ENCODE measurements around the gene FN3K. TPM values are rescaled to one million over a fixed set of nuclear protein-coding genes. Genes with fewer than 3 reads are reported as not detected.

FN3K gene
- total and polyA plus RNA-seq, 2 of the 13 experiments (the other 11 are each of a cell fraction or from before 2014, with no cell fraction given), result 3.5 to 12.2 TPM

- TF ChIP-seq THAP9 (CRISPR knock-in tag; IDR thresholded peaks at IDR 0.05; ENCODE audit: borderline replicate concordance), result no peak
- TF ChIP-seq POGZ (CRISPR knock-in tag; IDR thresholded peaks at IDR 0.05), result 0 out of 2 replicates have a peak, but pooled peaks have one; percentile 40
- peak; percentile 84 for TF ChIP-seq BHLHE40 (IDR thresholded peaks at IDR 0.05; ENCODE audit: low read length)
- peak; percentile 23; the same call in 1 of the 2 replicates for TF ChIP-seq YEATS2 (CRISPR knock-in tag; IDR thresholded peaks at IDR 0.05; ENCODE audit: borderline replicate concordance)
- no peak for TF ChIP-seq DNMT3B (CRISPR knock-in tag; conservative IDR thresholded peaks at IDR 0.05)
- TF ChIP-seq MLX (CRISPR knock-in tag; IDR thresholded peaks at IDR 0.05), result peak; percentile 69; the same call in 1 of the 2 replicates
- peak; percentile 52; the same call in 1 of the 2 replicates for TF ChIP-seq SNAPC2 (CRISPR knock-in tag; IDR thresholded peaks at IDR 0.05)
- peak; percentile 85 for TF ChIP-seq ZFX (CRISPR knock-in tag; IDR thresholded peaks at IDR 0.05; ENCODE audit: low read depth)
- TF ChIP-seq, protein P1, sequence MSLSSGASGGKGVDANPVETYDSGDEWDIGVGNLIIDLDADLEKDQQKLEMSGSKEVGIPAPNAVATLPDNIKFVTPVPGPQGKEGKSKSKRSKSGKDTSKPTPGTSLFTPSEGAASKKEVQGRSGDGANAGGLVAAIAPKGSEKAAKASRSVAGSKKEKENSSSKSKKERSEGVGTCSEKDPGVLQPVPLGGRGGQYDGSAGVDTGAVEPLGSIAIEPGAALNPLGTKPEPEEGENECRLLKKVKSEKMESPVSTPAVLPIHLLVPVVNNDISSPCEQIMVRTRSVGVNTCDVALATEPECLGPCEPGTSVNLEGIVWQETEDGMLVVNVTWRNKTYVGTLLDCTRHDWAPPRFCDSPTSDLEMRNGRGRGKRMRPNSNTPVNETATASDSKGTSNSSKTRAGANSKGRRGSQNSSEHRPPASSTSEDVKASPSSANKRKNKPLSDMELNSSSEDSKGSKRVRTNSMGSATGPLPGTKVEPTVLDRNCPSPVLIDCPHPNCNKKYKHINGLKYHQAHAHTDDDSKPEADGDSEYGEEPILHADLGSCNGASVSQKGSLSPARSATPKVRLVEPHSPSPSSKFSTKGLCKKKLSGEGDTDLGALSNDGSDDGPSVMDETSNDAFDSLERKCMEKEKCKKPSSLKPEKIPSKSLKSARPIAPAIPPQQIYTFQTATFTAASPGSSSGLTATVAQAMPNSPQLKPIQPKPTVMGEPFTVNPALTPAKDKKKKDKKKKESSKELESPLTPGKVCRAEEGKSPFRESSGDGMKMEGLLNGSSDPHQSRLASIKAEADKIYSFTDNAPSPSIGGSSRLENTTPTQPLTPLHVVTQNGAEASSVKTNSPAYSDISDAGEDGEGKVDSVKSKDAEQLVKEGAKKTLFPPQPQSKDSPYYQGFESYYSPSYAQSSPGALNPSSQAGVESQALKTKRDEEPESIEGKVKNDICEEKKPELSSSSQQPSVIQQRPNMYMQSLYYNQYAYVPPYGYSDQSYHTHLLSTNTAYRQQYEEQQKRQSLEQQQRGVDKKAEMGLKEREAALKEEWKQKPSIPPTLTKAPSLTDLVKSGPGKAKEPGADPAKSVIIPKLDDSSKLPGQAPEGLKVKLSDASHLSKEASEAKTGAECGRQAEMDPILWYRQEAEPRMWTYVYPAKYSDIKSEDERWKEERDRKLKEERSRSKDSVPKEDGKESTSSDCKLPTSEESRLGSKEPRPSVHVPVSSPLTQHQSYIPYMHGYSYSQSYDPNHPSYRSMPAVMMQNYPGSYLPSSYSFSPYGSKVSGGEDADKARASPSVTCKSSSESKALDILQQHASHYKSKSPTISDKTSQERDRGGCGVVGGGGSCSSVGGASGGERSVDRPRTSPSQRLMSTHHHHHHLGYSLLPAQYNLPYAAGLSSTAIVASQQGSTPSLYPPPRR (CRISPR knock-in tag; IDR thresholded peaks at IDR 0.05; ENCODE audit: borderline replicate concordance), result peak; percentile 9; the same call in 1 of the 2 replicates
- TF ChIP-seq ZNF790 (CRISPR knock-in tag; IDR thresholded peaks at IDR 0.05; ENCODE audit: borderline replicate concordance), result peak; percentile 72; the same call in 1 of the 2 replicates
- peak; percentile 30; the same call in 1 of the 2 replicates for TF ChIP-seq ZSCAN30 (CRISPR knock-in tag; IDR thresholded peaks at IDR 0.05)
- 0 out of 2 replicates have a peak, but pooled peaks have one; percentile 17 for TF ChIP-seq ZNF607 (CRISPR knock-in tag; IDR thresholded peaks at IDR 0.05; ENCODE audit: borderline replicate concordance)
- TF ChIP-seq, protein P2, sequence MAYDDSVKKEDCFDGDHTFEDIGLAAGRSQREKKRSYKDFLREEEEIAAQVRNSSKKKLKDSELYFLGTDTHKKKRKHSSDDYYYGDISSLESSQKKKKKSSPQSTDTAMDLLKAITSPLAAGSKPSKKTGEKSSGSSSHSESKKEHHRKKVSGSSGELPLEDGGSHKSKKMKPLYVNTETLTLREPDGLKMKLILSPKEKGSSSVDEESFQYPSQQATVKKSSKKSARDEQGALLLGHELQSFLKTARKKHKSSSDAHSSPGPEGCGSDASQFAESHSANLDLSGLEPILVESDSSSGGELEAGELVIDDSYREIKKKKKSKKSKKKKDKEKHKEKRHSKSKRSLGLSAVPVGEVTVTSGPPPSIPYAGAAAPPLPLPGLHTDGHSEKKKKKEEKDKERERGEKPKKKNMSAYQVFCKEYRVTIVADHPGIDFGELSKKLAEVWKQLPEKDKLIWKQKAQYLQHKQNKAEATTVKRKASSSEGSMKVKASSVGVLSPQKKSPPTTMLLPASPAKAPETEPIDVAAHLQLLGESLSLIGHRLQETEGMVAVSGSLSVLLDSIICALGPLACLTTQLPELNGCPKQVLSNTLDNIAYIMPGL (CRISPR knock-in tag; IDR thresholded peaks at IDR 0.05; ENCODE audit: borderline replicate concordance in 1 of 2, low read depth in 1 of 2), result peak in 1 of 2 experiments; percentile 5; a peak in 1 of 4 replicates
- TF ChIP-seq PAX8 (CRISPR knock-in tag; IDR thresholded peaks at IDR 0.05; ENCODE audit: borderline replicate concordance), result 0 out of 2 replicates have a peak, but pooled peaks have one; percentile 1
- TF ChIP-seq RARG (CRISPR knock-in tag; IDR thresholded peaks at IDR 0.05; ENCODE audit: low read depth), result no peak
- TF ChIP-seq NFKBIZ (CRISPR knock-in tag; IDR thresholded peaks at IDR 0.05), result no peak
- 0 out of 2 replicates have a peak, but pooled peaks have one; percentile 5 for TF ChIP-seq ZBTB20 (CRISPR knock-in tag; IDR thresholded peaks at IDR 0.05; ENCODE audit: borderline replicate concordance, low read depth)
Measured at GRCh38 chr17:82716203-82717010, 19.0 kb upstream of the FN3K start, which contains the start of gene FN3KRP (continued).
